Stimulated activated CD4-positive, alpha-beta T cell treated with anti-CD3 and anti-CD28 coated beads, Interleukin-2, amount 100 ng/mL, for 4 hours (primary cell): ENCODE measurements around the gene PLEKHG1.

Source experiments
- DNase-seq: peaks from one replicate; pipeline ENCODE4 v3.0.0-alpha.2; 2020; ENCODE audit warnings: low read depth

PLEKHG1 gene

DNA sequence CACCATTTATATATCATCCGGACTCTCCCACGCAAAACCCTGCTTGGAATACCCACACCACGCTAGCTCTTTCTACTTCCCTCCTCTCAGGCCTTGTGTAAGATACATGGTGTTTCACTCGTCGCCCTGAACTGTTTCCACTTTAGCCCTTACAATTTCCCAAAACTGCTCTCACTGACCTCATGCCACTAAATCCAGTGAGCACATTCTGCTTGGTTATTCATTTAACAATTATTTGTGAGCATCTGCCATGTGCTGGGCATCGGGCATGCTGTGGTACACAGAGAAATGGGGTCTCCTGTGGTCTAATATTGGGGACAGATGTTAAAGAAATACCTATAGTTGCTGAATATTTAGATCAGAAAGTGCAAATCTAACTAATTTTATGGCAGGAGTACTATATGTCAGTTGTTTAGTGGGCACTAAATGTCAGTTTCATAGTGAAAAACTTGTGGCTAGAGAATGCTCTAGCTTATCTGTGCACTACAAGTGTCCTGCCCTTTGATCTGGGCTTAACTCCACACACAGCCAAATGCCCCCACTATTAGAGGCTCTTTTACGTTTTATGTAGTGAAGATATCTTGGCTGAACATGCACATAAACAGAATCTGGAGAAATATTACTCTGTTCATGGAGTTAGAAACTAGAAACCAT, 41.0 kb downstream of the PLEKHG1 start:
- DNase-seq: no peak

DNA sequence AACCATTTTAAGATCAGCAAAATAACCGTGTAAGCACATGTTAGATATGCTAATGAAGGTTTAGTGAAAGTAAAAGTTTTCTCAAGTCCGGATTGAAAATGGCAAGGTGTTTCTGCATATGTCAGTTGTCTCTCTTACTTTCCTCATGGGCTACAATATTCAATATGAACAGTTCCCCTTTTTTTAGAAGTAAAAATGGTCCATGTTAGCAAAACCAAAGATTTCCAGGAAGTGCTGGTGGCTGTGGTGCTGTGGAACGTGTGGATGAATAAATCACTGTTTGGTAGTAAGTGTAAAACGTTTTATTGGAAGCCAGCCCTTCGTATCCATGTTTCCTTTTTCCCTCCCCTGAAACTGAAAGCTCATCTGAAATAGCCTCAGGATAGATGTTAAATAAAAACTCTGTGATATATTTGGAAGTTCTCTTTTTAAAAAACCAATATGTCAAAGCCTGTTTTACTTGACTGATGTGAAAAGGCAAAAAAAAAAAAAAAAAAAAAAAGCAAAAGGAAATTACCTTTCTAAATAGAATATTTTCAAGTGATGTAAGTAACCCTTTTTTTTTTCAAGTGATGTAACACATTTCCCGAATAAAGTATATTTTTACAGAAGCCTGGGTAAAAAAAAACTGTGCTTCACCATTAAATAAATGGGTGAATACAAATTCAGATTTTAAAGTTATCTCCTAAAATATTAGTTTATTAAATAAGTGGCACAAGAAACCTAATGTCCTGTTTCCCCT, 41.9 kb downstream of the PLEKHG1 start:
- no peak for DNase-seq

DNA sequence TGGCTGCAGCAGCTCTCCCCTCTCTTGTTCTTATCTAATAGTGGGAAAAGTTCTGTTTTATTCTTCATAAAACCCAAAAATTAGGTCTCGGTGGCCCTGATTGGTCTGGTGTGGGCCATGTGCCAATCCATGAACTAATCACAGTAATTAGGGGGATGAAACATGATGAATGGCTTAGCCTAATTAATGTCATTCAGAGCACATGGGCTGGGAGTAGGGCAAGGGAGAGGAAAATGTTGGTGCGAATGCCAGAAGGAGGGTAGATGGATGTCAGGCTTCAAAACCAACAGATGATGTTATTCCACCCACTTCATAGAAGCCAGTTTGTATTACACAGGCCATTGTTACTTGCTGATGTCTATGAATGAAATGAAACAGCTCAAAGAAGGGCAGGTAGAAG, 46.5 kb downstream of the PLEKHG1 start:
- no peak for DNase-seq

DNA sequence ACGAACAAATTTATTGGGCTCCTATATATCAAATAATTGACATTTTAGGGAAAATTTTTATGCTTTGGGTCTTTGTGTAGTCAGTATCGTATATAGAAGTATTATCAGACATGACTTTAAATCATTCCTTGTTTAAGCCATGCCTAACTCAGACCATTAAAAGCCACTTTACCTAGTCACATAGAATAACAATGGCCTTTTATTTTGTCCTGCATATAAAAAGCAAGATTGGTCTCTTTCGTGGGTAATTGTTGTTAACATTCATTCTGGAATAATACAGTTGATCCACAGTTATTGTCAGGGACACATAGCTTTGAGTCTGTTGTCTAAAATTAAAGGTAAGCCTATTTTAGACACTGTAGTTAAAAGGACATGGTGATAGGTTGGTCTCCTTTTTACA, 47.4 kb downstream of the PLEKHG1 start:
- no peak for DNase-seq
